ENCODE data around the gene KLF16. TPM values are rescaled to one million over a fixed set of nuclear protein-coding genes. Genes with fewer than 3 reads are reported as not detected.

KLF16 gene
- total and polyA plus RNA-seq, 9 of the 15 experiments (the other 6 are each of a cell fraction or from before 2014, with no cell fraction given), result 0.04 to 60.4 (median 6.8) TPM

GRCh38 chr19:1863638-1864479, 480 bp upstream of the KLF16 start (continued):
- TF ChIP-seq ZBTB7A (IDR thresholded peaks at IDR 0.05; ENCODE audit: borderline replicate concordance, control insufficient read depth, low read depth, low read length), result peak; percentile 67
- TF ChIP-seq POLR2A (conservative IDR thresholded peaks at IDR 0.05), result peak; percentile 62; the same call in 1 of the 2 replicates
- no peak for TF ChIP-seq CREBBP (IDR thresholded peaks at IDR 0.05; ENCODE audit: low read depth, low read length)
- TF ChIP-seq CREB1 (IDR thresholded peaks at IDR 0.05), result peak; percentile 51
- TF ChIP-seq CREB1 (CRISPR knock-in tag; IDR thresholded peaks at IDR 0.05), result 0 out of 2 replicates have a peak, but pooled peaks have one; percentile 27
- TF ChIP-seq RB1 (IDR thresholded peaks at IDR 0.05; ENCODE audit: low read depth), result peak; percentile 79
- TF ChIP-seq NONO (IDR thresholded peaks at IDR 0.05; ENCODE audit: low read depth in 2 of 2, low read length in 1 of 2), result no peak
- TF ChIP-seq ZBTB34 (CRISPR knock-in tag; IDR thresholded peaks at IDR 0.05), result no peak
- peak in 1 of 2 experiments; percentile 66; a peak in 2 of 4 replicates for TF ChIP-seq MLLT1 (IDR thresholded peaks at IDR 0.05)
- peak; percentile 99 for TF ChIP-seq KLF13 (tag; IDR thresholded peaks at IDR 0.05; ENCODE audit: borderline replicate concordance, low read depth)
- 0 out of 2 replicates have a peak, but pooled peaks have one; percentile 71 for TF ChIP-seq ZNF589 (CRISPR knock-in tag; IDR thresholded peaks at IDR 0.05; ENCODE audit: low read depth)
- peak; percentile 68 to 76 for TF ChIP-seq E2F6 (IDR thresholded peaks at IDR 0.05; ENCODE audit: borderline replicate concordance in 1 of 2, extremely low read depth in 1 of 2, insufficient read depth in 1 of 2, insufficient read length in 1 of 2, low read depth in 1 of 2, low read length in 1 of 2, poor library complexity in 1 of 2, severe bottlenecking in 1 of 2)
- TF ChIP-seq PHF8 (IDR thresholded peaks at IDR 0.05; ENCODE audit: borderline replicate concordance, low read length), result peak; percentile 67; the same call in 1 of the 2 replicates
- peak; percentile 86 for TF ChIP-seq PCBP1 (IDR thresholded peaks at IDR 0.05; ENCODE audit: low read depth, low read length, poor library complexity, severe bottlenecking)
- peak; percentile 80 for TF ChIP-seq EGR1 (conservative IDR thresholded peaks at IDR 0.05)
- TF ChIP-seq SUPT5H (IDR thresholded peaks at IDR 0.05), result peak; percentile 53
- TF ChIP-seq GATA2 (CRISPR knock-in tag; IDR thresholded peaks at IDR 0.05), result no peak
- TF ChIP-seq BCL6 (CRISPR knock-in tag; IDR thresholded peaks at IDR 0.05), result no peak
- peak; percentile 95 to 96 for TF ChIP-seq SIN3A (IDR thresholded peaks at IDR 0.05; ENCODE audit: borderline replicate concordance in 2 of 2, control insufficient read depth in 1 of 2, low read depth in 2 of 2, low read length in 2 of 2)
- TF ChIP-seq ZNF707 (CRISPR knock-in tag; conservative IDR thresholded peaks at IDR 0.05), result no peak
- TF ChIP-seq TOE1 (IDR thresholded peaks at IDR 0.05; ENCODE audit: borderline replicate concordance), result peak; percentile 76; the same call in 1 of the 2 replicates
- TF ChIP-seq TOE1 (CRISPR knock-in tag; IDR thresholded peaks at IDR 0.05; ENCODE audit: borderline replicate concordance, low read depth), result no peak
- 0 out of 2 replicates have a peak, but pooled peaks have one; percentile 56 for TF ChIP-seq OTX1 (CRISPR knock-in tag; IDR thresholded peaks at IDR 0.05)
